ENCODE measurements around the gene ZNF766.
"Not testable (repeated sequence)": the region's sequence is repeated elsewhere in the genome, so short reads cannot be mapped to it uniquely, and the experiment has no call there.

The ZNF766 gene

GRCh38 chr19:52297601-52298364 is 28.4 kb downstream of the ZNF766 start:
- no peak for TF ChIP-seq CTCF (IDR thresholded peaks at IDR 0.05; ENCODE audit: low read depth, low read length)
- DNase-seq (ENCODE audit: extremely low read depth, low read depth) = no peak

- DNase-seq (ENCODE audit: extremely low read depth, low read depth) = no peak
- no peak for TF ChIP-seq CTCF (IDR thresholded peaks at IDR 0.05; ENCODE audit: low read depth, low read length)
Measured at GRCh38 chr19:52307275-52307674, 37.9 kb downstream of the ZNF766 start.

- TF ChIP-seq CTCF (IDR thresholded peaks at IDR 0.05; ENCODE audit: low read depth, low read length) = no peak
- no peak for DNase-seq (ENCODE audit: extremely low read depth, low read depth)
Measured at GRCh38 chr19:52322429-52322828, 53.0 kb downstream of the ZNF766 start.

- no peak for TF ChIP-seq CTCF (IDR thresholded peaks at IDR 0.05; ENCODE audit: low read depth, low read length)
- DNase-seq (ENCODE audit: extremely low read depth, low read depth) = no peak
Measured at GRCh38 chr19:52331757-52332156, 62.4 kb downstream of the ZNF766 start.

- no peak for TF ChIP-seq CTCF (IDR thresholded peaks at IDR 0.05; ENCODE audit: low read depth, low read length)
- no peak for DNase-seq (ENCODE audit: extremely low read depth, low read depth)
Measured at GRCh38 chr19:52335768-52336116, 66.4 kb downstream of the ZNF766 start.

GRCh38 chr19:52336117-52336790 is 66.9 kb downstream of the ZNF766 start, which contains the start of gene ZNF610:
ZNF610 (plus strand) TSS chr19:52336243; CDS start chr19:52349173, 12,930 bp downstream.
- DNase-seq (ENCODE audit: extremely low read depth, low read depth) = peak; percentile 45
- TF ChIP-seq CTCF (IDR thresholded peaks at IDR 0.05; ENCODE audit: low read depth, low read length) = no peak

GRCh38 chr19:52336791-52337381 is 67.5 kb downstream of the ZNF766 start:
- TF ChIP-seq CTCF (IDR thresholded peaks at IDR 0.05; ENCODE audit: low read depth, low read length) = no peak

GRCh38 chr19:52339022-52339421 is 69.6 kb downstream of the ZNF766 start:
- DNase-seq (ENCODE audit: extremely low read depth, low read depth) = not testable (repeated sequence)

More at GRCh38 chr19:52336791-52337381, 67.5 kb downstream of the ZNF766 start:
- no peak for DNase-seq (ENCODE audit: extremely low read depth, low read depth)

Data from AG09319 (cell line).